H1 (cell line): ENCODE measurements around the gene CCDC148.

Experiments used
- BCL11A ChIP-seq, 2 experiments: IDR thresholded peaks; one replicate each; pipeline ENCODE4 v1.6.1; 2011; ENCODE audit warnings: low read depth in 2 of 2, low read length in 2 of 2, mild to moderate bottlenecking in 2 of 2
- KDM1A ChIP-seq: fragments of 200-600, 300-600 bp; sonication (generic); IDR thresholded peaks from 2 replicates; pipeline ENCODE4 v1.7.1; 2016; ENCODE audit warnings: mild to moderate bottlenecking, low read length, borderline replicate concordance
- POLR2A ChIP-seq, 2 experiments: IDR thresholded peaks; 1 replicate in 1 of 2; 2 replicates in 1 of 2; pipeline ENCODE4 v1.6.1; 2011; ENCODE audit warnings: low read depth in 2 of 2, low read length in 2 of 2, mild to moderate bottlenecking in 2 of 2; ENCODE audit errors: control extremely low read depth in 1 of 2
- POU5F1 ChIP-seq: IDR thresholded peaks from 2 replicates; pipeline ENCODE4 v1.6.1; 2011; ENCODE audit warnings: low read depth, mild to moderate bottlenecking, low read length, moderate library complexity
- SIN3A ChIP-seq, 2 experiments: IDR thresholded peaks in 1 of 2; conservative IDR thresholded peaks in 1 of 2; 2 replicates each; pipeline ENCODE4 v1.6.1; 2011 to 2012; ENCODE audit warnings: low read length in 2 of 2, improper control_type of control experiment in 1 of 2, low read depth in 1 of 2, mild to moderate bottlenecking in 1 of 2
- YY1 ChIP-seq: IDR thresholded peaks from 2 replicates; pipeline ENCODE4 v1.6.1; 2011; ENCODE audit warnings: low read depth, mild to moderate bottlenecking, low read length
- TF ChIP-seq, protein P1 (sequence below), 3 experiments: IDR thresholded peaks; 1 replicate in 2 of 3; 2 replicates in 1 of 3; pipeline versions ENCODE4 v1.5.1 to v1.6.1; 2011; ENCODE audit warnings: low read length in 3 of 3, mild to moderate bottlenecking in 3 of 3, inconsistent platforms in 2 of 3, low read depth in 1 of 3, moderate library complexity in 1 of 3; ENCODE audit not compliant: insufficient read depth in 1 of 3; ENCODE audit errors: control extremely low read depth in 1 of 3
- TF ChIP-seq, protein P2 (sequence below): IDR thresholded peaks from 2 replicates; pipeline ENCODE4 v1.6.1; 2012; ENCODE audit warnings: low read length, inconsistent platforms
- TF ChIP-seq, protein P3 (sequence below): IDR thresholded peaks from 2 replicates; pipeline ENCODE4 v1.6.1; 2012; ENCODE audit warnings: inconsistent platforms

DNA sequence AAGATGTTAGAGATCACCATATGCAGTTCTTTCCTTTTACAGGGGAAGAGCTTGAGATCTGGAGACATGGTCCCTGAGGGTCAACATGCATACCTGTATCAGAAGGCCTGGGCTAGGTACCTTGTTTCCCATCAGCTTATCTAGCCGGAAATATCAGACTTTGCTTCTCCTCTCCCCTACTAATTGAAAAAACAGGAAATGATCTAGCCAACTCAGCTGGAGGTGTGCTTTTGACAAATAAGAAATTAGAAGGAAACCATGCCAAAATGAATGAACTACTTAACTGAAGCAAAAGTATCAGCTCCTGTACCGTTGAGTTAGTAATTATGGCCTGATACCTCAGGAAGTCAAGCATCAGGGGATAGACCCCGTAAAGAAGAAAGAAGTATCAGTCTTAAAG is 20.6 kb upstream of the CCDC148 start:
- TF ChIP-seq, protein P1, sequence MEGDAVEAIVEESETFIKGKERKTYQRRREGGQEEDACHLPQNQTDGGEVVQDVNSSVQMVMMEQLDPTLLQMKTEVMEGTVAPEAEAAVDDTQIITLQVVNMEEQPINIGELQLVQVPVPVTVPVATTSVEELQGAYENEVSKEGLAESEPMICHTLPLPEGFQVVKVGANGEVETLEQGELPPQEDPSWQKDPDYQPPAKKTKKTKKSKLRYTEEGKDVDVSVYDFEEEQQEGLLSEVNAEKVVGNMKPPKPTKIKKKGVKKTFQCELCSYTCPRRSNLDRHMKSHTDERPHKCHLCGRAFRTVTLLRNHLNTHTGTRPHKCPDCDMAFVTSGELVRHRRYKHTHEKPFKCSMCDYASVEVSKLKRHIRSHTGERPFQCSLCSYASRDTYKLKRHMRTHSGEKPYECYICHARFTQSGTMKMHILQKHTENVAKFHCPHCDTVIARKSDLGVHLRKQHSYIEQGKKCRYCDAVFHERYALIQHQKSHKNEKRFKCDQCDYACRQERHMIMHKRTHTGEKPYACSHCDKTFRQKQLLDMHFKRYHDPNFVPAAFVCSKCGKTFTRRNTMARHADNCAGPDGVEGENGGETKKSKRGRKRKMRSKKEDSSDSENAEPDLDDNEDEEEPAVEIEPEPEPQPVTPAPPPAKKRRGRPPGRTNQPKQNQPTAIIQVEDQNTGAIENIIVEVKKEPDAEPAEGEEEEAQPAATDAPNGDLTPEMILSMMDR (IDR thresholded peaks at IDR 0.05; ENCODE audit: control extremely low read depth in 1 of 3, insufficient read depth in 1 of 3, low read depth in 1 of 3, low read length in 3 of 3) = no peak
- TF ChIP-seq, protein P2, sequence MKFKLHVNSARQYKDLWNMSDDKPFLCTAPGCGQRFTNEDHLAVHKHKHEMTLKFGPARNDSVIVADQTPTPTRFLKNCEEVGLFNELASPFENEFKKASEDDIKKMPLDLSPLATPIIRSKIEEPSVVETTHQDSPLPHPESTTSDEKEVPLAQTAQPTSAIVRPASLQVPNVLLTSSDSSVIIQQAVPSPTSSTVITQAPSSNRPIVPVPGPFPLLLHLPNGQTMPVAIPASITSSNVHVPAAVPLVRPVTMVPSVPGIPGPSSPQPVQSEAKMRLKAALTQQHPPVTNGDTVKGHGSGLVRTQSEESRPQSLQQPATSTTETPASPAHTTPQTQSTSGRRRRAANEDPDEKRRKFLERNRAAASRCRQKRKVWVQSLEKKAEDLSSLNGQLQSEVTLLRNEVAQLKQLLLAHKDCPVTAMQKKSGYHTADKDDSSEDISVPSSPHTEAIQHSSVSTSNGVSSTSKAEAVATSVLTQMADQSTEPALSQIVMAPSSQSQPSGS = no peak
- TF ChIP-seq KDM1A (no peak), POLR2A (IDR thresholded peaks at IDR 0.05; ENCODE audit: control extremely low read depth in 1 of 2, low read depth in 2 of 2, low read length in 2 of 2) (no peak), POU5F1 (no peak), SIN3A (conservative IDR thresholded peaks at IDR 0.05 in 1 of 2, IDR thresholded peaks at IDR 0.05 in 1 of 2; ENCODE audit: low read depth in 1 of 2, low read length in 2 of 2) (no peak), BCL11A (IDR thresholded peaks at IDR 0.05; ENCODE audit: low read depth in 2 of 2, low read length in 2 of 2) (no peak), YY1 (no peak)
- TF ChIP-seq, protein P3, sequence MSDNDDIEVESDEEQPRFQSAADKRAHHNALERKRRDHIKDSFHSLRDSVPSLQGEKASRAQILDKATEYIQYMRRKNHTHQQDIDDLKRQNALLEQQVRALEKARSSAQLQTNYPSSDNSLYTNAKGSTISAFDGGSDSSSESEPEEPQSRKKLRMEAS = no peak
